Colonic mucosa (tissue), 4 donors: ENCODE measurements around the gene CHCHD1. TPM values are rescaled to one million over a fixed set of nuclear protein-coding genes. Genes with fewer than 3 reads are reported as not detected.

Experiments
- DNase-seq: peaks from one replicate; pipeline ENCODE4 v3.0.0-alpha.2; 2020
- H3K27ac ChIP-seq: fragments of 200-600 bp; one replicate; pipeline ENCODE4 v1.8.0; 2021
- H3K27me3 ChIP-seq: fragments of 200-600 bp; one replicate; pipeline ENCODE4 v1.8.0; 2021
- H3K36me3 ChIP-seq: fragments of 200-600 bp; one replicate; pipeline ENCODE4 v1.8.0; 2021
- H3K4me1 ChIP-seq: fragments of 200-600 bp; one replicate; pipeline ENCODE4 v1.8.0; 2021; ENCODE audit warnings: mild to moderate bottlenecking
- H3K4me3 ChIP-seq: fragments of 200-600 bp; one replicate; pipeline ENCODE4 v1.8.0; 2021
- H3K9ac ChIP-seq, 2 donors: one replicate each; pipeline ENCODE4 v1.7.0; 2013; ENCODE audit warnings: control low read depth in 2 of 2, low read depth in 2 of 2, low read length in 2 of 2
- H3K9me3 ChIP-seq: fragments of 200-600 bp; one replicate; pipeline ENCODE4 v1.8.0; 2021
- CTCF ChIP-seq: fragments of 200-600 bp; IDR thresholded peaks from one replicate; pipeline ENCODE4 v1.8.0; 2022; ENCODE audit warnings: antibody characterized with exemption, mild to moderate bottlenecking
- intact Hi-C: fragments of 100-400 bp; cut with DNase I; formaldehyde crosslinking; loops from one replicate; pipeline ENCODE4 v1.14.1; 2022
- total RNA-seq, 2 donors: library from RNA; stranded (reverse); fragmentation: NEBNext Ultra II Directional in 1 of 2; extraction: Animal tissue kit (Norgen Biotek cat#: 25700) in 1 of 2; gene quantifications; one replicate each; pipeline ENCODE4 v1.2.1, GENCODE V29; 2021
- donor health status: healthy.
- donor health status: DM: no; HTN: no; CAD: no.
- donor health status: DM: no; HTN: no; CAD: no.

The CHCHD1 gene
- total RNA-seq, 2 donors from 2014 or later: 33.7 to 48.5 TPM

GRCh38 chr10:73796766-73797165, 14.9 kb downstream of the CHCHD1 start:
- no peak for DNase-seq
- intact Hi-C loops: no loop called here
- H3K9ac ChIP-seq: no peak overlapping the region
- peaks cover 27% of the 10 kb centered on the region for H3K36me3 ChIP-seq
- H3K4me3 ChIP-seq: no peak overlapping the region
- no peaks in the 10 kb centered on the region for H3K27me3 ChIP-seq
- H3K27ac ChIP-seq: no peak overlapping the region
- TF ChIP-seq CTCF: no peak
- no peaks in the 10 kb centered on the region for H3K9me3 ChIP-seq
- H3K4me1 ChIP-seq: no peaks in the 10 kb centered on the region

- H3K36me3 ChIP-seq: peaks cover 20% of the 10 kb centered on the region
- no peak overlapping the region for H3K4me3 ChIP-seq
- H3K9ac ChIP-seq: no peak overlapping the region
- H3K27ac ChIP-seq: no peak overlapping the region
- no peaks in the 10 kb centered on the region for H3K4me1 ChIP-seq
- intact Hi-C loops: no loop called here
- TF ChIP-seq CTCF: no peak
- no peaks in the 10 kb centered on the region for H3K9me3 ChIP-seq
- H3K27me3 ChIP-seq: no peaks in the 10 kb centered on the region
- DNase-seq: no peak
Measured at GRCh38 chr10:73797324-73798025, 15.6 kb downstream of the CHCHD1 start.

- no peak overlapping the region for H3K4me3 ChIP-seq
- intact Hi-C loops: no loop called here
- TF ChIP-seq CTCF: no peak
- DNase-seq: no peak
- H3K4me1 ChIP-seq: no peaks in the 10 kb centered on the region
- H3K36me3 ChIP-seq: peaks cover 18% of the 10 kb centered on the region
- H3K27ac ChIP-seq: no peak overlapping the region
- no peak overlapping the region for H3K9ac ChIP-seq
- no peaks in the 10 kb centered on the region for H3K27me3 ChIP-seq
- no peaks in the 10 kb centered on the region for H3K9me3 ChIP-seq
Measured at GRCh38 chr10:73798087-73798486, 16.2 kb downstream of the CHCHD1 start.

- Histone ChIP-seq H3K4me3 (no peak overlapping the region), H3K9ac (no peak overlapping the region), H3K9me3 (no peaks in the 10 kb centered on the region), H3K4me1 (no peaks in the 10 kb centered on the region), H3K27ac (no peak overlapping the region), H3K36me3 (peaks cover 14% of the 10 kb centered on the region), H3K27me3 (no peaks in the 10 kb centered on the region)
- no peak for DNase-seq
- intact Hi-C loops: no loop called here
- no peak for TF ChIP-seq CTCF
Measured at GRCh38 chr10:73798927-73799560, 17.2 kb downstream of the CHCHD1 start.

- Histone ChIP-seq H3K9me3 (no peaks in the 10 kb centered on the region), H3K36me3 (peaks cover 4% of the 10 kb centered on the region), H3K4me3 (no peak overlapping the region), H3K27me3 (no peaks in the 10 kb centered on the region), H3K4me1 (no peaks in the 10 kb centered on the region), H3K27ac (no peak overlapping the region), H3K9ac (no peak overlapping the region)
- intact Hi-C loops: no loop called here
- DNase-seq: no peak
- no peak for TF ChIP-seq CTCF
Measured at GRCh38 chr10:73799899-73800559, 18.2 kb downstream of the CHCHD1 start.
